ENCODE data around the gene CARHSP1. TPM values are rescaled to one million over a fixed set of nuclear protein-coding genes. Genes with fewer than 3 reads are reported as not detected.

Gene CARHSP1
- total and polyA plus RNA-seq, 12 donors: 87.6 to 314 (median 194) TPM

DNA sequence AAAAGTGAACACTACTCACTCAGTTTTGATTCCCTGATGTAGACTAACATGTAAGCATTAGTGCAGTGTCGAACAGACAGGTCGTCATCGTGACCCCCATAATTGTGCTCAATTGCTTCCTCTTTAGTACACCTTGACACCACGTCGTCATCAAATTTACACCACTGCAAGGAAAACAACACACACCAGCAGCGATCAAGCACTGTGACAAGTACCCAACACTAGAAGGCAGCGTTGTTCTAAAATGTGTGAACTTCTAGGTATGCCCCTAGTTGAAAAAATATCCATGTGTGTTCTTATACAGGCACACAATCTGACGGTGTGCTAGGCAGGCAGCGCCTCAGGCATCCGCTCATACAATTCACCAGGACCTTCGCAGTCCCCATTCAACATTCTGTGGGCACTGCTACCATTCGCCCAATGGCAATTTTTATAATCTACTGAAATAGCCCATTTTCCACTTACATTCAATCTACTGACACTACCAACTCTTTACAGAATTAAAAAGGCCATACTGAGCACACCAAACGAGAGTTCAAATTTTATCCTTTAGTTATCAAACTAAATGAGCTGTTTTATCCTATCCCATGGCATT, 36.5 kb upstream of the CARHSP1 start:
- Histone ChIP-seq H3K27ac (no peak overlapping the region), H3K9me3 (replicated peaks in 1 of 3) (no peaks in the 10 kb centered on the region), H3K4me1 (replicated peaks in 1 of 2) (peaks cover 0 to 15% of the 10 kb centered on the region in 2 donors), H3K4me3 (no peak overlapping the region), H3K27me3 (no peaks in the 10 kb centered on the region), H3K36me3 (replicated peaks in 1 of 2) (peaks cover 0 to 98% of the 10 kb centered on the region in 2 donors)
- intact Hi-C loops (cut with DNase I): no loop called here
- WGBS, 4 donors: 72 to 82% (median 79%) methylated on average over 13 of the region's 13 CpGs
- DNase-seq: no peak
- TF ChIP-seq POLR2A (IDR thresholded peaks at IDR 0.05): no peak
- TF ChIP-seq, protein P1, sequence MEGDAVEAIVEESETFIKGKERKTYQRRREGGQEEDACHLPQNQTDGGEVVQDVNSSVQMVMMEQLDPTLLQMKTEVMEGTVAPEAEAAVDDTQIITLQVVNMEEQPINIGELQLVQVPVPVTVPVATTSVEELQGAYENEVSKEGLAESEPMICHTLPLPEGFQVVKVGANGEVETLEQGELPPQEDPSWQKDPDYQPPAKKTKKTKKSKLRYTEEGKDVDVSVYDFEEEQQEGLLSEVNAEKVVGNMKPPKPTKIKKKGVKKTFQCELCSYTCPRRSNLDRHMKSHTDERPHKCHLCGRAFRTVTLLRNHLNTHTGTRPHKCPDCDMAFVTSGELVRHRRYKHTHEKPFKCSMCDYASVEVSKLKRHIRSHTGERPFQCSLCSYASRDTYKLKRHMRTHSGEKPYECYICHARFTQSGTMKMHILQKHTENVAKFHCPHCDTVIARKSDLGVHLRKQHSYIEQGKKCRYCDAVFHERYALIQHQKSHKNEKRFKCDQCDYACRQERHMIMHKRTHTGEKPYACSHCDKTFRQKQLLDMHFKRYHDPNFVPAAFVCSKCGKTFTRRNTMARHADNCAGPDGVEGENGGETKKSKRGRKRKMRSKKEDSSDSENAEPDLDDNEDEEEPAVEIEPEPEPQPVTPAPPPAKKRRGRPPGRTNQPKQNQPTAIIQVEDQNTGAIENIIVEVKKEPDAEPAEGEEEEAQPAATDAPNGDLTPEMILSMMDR (IDR thresholded peaks at IDR 0.05): peak in 4 of 6 experiments; percentile 20 to 29 (median 24)

DNA sequence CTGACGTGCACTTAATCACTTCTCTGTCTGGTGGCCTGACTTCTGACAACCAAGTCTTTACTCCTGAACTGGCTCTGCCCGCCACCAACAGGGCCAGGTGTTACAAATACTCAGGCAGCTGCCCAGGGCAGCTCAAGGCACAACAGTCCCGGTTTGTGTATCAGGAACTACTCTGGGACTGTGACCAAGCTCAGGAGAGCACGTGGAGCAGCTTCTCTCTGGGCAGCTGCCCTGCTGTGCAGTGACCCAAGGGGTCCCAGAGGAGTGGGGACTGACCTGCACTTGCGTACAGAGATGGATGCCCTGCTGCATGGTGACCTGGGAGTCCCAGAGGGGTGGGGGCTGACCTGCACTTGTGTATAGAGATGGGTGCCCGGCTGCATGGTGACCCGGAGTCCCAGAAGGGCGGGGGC, 35.2 kb upstream of the CARHSP1 start:
- peaks cover 0 to 4% of the 10 kb centered on the region in 2 donors for H3K4me1 ChIP-seq (replicated peaks in 1 of 2)
- TF ChIP-seq, protein P1 (IDR thresholded peaks at IDR 0.05): no peak
- TF ChIP-seq POLR2A (IDR thresholded peaks at IDR 0.05): no peak
- no peak overlapping the region for H3K4me3 ChIP-seq
- peaks cover 0 to 98% of the 10 kb centered on the region in 2 donors for H3K36me3 ChIP-seq (replicated peaks in 1 of 2)
- H3K27me3 ChIP-seq: no peaks in the 10 kb centered on the region
- no peak overlapping the region for H3K27ac ChIP-seq
- DNase-seq: no peak
- intact Hi-C loops (cut with DNase I): loop anchor here in 1 of 2 donors (5.0 kb wide), 1 partner anchor 103 kb away; no protein-coding TSS in a partner anchor
- H3K9me3 ChIP-seq (replicated peaks in 1 of 3): no peaks in the 10 kb centered on the region
- 74 to 91% (median 87%) methylated on average over 3 to 8 of the region's 8 CpGs for WGBS, 4 donors

DNA sequence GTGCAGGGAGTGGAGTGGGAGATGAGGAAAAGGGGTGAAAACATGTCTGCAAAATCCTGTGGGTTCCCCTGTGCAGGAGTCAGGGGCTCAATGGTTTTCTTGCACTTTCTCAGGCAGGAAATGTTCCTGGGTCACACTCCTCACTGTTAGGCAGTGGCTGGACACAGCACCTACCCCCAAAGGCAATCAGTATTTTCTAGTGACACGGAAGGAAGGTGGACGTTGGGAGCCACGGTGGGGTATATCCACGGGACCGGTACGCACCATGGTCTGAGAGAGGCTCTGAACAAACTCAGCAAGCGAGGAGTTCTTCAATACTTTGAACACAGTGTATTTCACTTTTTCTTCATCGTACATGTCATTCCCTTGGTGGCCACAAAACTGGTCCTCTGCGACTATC, 34.2 kb upstream of the CARHSP1 start:
- DNase-seq: no peak
- no peak for TF ChIP-seq POLR2A (IDR thresholded peaks at IDR 0.05)
- H3K4me3 ChIP-seq: no peak overlapping the region
- H3K9me3 ChIP-seq (replicated peaks in 1 of 3): no peaks in the 10 kb centered on the region
- peaks cover 0 to 99% of the 10 kb centered on the region in 2 donors for H3K36me3 ChIP-seq (replicated peaks in 1 of 2)
- H3K4me1 ChIP-seq (replicated peaks in 1 of 2): no peaks in the 10 kb centered on the region
- WGBS, 4 donors: 87 to 96% (median 94%) methylated on average over 9 of the region's 9 CpGs
- no peak overlapping the region for H3K27ac ChIP-seq
- intact Hi-C loops (cut with DNase I): loop anchor here in 1 of 2 donors (5.0 kb wide), 1 partner anchor 104 kb away; no protein-coding TSS in a partner anchor
- H3K27me3 ChIP-seq: no peaks in the 10 kb centered on the region

DNA sequence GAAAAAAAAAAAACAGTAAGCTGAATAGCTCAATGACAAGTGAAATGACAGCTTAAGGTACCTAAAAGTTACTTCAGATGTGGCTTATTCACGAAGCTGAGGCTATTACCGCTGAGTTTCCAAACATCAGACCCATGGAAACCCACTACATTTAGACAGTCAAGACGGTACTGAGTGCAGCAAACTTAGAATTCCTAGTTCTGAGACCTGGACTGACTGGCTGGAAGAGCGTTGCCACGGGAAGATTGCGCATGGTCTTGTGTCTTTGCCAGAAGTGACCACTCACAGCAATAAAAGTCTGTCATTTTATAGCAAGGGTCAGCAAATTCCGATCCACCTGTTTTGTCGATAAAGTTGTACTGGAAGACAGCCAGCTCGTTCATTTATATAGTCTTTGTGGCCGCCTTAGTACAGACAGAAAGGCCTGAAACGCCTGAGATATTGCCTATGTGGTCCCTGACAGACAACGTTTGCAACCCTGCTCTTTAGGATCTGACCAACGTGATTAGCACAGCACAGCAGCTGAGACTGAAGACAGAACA, 32.6 kb upstream of the CARHSP1 start:
- Histone ChIP-seq H3K9me3 (replicated peaks in 1 of 3) (no peaks in the 10 kb centered on the region), H3K4me3 (no peak overlapping the region), H3K4me1 (replicated peaks in 1 of 2) (no peaks in the 10 kb centered on the region), H3K27me3 (no peaks in the 10 kb centered on the region), H3K36me3 (replicated peaks in 1 of 2) (peaks cover 0 to 98% of the 10 kb centered on the region in 2 donors), H3K27ac (no peak overlapping the region)
- 81 to 90% (median 83%) methylated on average over 13 of the region's 13 CpGs for WGBS, 4 donors
- intact Hi-C loops (cut with DNase I): loop anchor here in 1 of 2 donors (5.0 kb wide), 1 partner anchor 106 kb away; no protein-coding TSS in a partner anchor
- no peak for DNase-seq
- TF ChIP-seq, protein P1 (IDR thresholded peaks at IDR 0.05): no peak
- no peak for TF ChIP-seq POLR2A (IDR thresholded peaks at IDR 0.05)
